Esophagus squamous epithelium (tissue), 4 donors: ENCODE data around the gene DNAJB13.

Source experiments
- POLR2A ChIP-seq, 4 donors: fragments of 450-650 bp; IDR thresholded peaks; one replicate each; pipeline ENCODE4 v1.6.1; 2017; ENCODE audit warnings: antibody characterized with exemption in 4 of 4, mild to moderate bottlenecking in 4 of 4, moderate library complexity in 3 of 4
- TF ChIP-seq, protein P1 (sequence below), 6 experiments: fragments of 450-650 bp in 4 of 6; fragments of 200-600 bp in 2 of 6; sonication (generic) in 2 of 6; IDR thresholded peaks; one replicate each; pipeline ENCODE4 v1.5.1; 2016 to 2019; ENCODE audit warnings: antibody characterized with exemption in 6 of 6, mild to moderate bottlenecking in 4 of 6, moderate library complexity in 4 of 6

DNA sequence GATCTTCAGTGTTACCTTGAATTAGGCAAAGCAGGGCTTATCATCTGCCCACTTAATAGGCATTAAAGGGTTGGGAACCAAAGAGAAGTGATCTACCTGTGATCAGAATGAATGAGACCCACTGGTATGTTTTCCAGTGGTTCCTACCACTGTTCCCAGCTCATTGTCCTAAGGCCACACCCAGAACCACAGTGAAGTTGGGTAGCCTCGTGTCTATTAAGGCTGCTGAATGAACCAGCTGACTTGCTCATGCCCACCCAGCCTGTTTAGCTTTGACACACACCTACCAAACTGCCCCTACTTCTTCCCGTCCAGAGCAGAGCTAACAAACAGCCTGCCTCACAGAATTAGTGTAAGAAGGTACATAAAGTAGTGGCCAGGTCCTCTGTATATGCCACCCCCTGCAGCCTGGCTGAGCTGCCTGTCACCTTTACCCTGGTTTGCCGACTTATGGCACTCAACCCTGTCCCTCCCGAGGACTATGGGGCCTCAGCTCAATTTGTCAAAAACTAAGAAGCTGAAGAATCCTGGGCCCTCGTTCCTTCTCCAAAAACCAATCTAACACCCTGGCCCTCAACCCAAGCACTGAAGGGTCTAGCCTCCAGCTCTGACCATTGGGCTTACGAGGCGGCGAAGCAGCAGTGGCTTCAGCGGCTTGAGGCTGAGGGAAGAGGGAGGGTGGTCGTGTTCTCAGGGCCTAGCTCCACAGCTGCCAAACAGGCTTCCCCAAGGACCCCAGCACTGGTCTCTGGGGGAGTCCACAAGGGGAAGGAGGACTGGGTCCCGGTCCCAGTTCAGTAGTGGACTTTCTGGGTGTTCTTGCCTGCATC lies 22.0 kb downstream of the DNAJB13 start:
- TF ChIP-seq, protein P1, sequence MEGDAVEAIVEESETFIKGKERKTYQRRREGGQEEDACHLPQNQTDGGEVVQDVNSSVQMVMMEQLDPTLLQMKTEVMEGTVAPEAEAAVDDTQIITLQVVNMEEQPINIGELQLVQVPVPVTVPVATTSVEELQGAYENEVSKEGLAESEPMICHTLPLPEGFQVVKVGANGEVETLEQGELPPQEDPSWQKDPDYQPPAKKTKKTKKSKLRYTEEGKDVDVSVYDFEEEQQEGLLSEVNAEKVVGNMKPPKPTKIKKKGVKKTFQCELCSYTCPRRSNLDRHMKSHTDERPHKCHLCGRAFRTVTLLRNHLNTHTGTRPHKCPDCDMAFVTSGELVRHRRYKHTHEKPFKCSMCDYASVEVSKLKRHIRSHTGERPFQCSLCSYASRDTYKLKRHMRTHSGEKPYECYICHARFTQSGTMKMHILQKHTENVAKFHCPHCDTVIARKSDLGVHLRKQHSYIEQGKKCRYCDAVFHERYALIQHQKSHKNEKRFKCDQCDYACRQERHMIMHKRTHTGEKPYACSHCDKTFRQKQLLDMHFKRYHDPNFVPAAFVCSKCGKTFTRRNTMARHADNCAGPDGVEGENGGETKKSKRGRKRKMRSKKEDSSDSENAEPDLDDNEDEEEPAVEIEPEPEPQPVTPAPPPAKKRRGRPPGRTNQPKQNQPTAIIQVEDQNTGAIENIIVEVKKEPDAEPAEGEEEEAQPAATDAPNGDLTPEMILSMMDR (IDR thresholded peaks at IDR 0.05): no peak
- TF ChIP-seq POLR2A (IDR thresholded peaks at IDR 0.05): no peak
